Stomach smooth muscle (tissue), 2 donors: ENCODE data around the gene KIF5C.
A peak's percentile ranks its signal among the peaks of the same experiment; 100 is the strongest.

ENCODE experiments used
- H3K27ac ChIP-seq: one replicate; pipeline ENCODE4 v1.7.0; 2013; ENCODE audit warnings: mild to moderate bottlenecking, low read length, inconsistent platforms
- H3K27me3 ChIP-seq, 2 donors: one replicate each; pipeline ENCODE4 v1.7.0; 2013; ENCODE audit warnings: low read length in 2 of 2; ENCODE audit not compliant: insufficient read depth in 2 of 2, control insufficient read depth in 1 of 2
- H3K36me3 ChIP-seq, 2 donors: one replicate each; pipeline ENCODE4 v1.7.0; 2013; ENCODE audit warnings: low read length in 2 of 2; ENCODE audit not compliant: control insufficient read depth in 2 of 2, insufficient read depth in 2 of 2
- H3K4me1 ChIP-seq: one replicate; pipeline ENCODE4 v1.7.0; 2013; ENCODE audit warnings: low read length; ENCODE audit not compliant: control insufficient read depth, insufficient read depth
- H3K4me3 ChIP-seq, 2 donors: one replicate each; pipeline ENCODE4 v1.7.0; 2013; ENCODE audit warnings: low read length in 2 of 2
- H3K9ac ChIP-seq, 2 donors: one replicate each; pipeline ENCODE4 v1.7.0; 2013; ENCODE audit warnings: low read length in 2 of 2, mild to moderate bottlenecking in 1 of 2
- H3K9me3 ChIP-seq, 2 donors: one replicate each; pipeline ENCODE4 v1.7.0; 2013; ENCODE audit warnings: low read length in 2 of 2; ENCODE audit not compliant: control insufficient read depth in 2 of 2
- donor health status: healthy.
- donor health status: Pancreatic carcinoma.

KIF5C gene

GRCh38 chr2:149027590-149028250 is 152.7 kb downstream of the KIF5C start:
- Histone ChIP-seq H3K27ac (no peak overlapping the region), H3K9ac (no peak overlapping the region), H3K36me3 (no peaks in the 10 kb centered on the region), H3K4me3 (no peak overlapping the region), H3K9me3 (peaks cover 0 to 2% of the 10 kb centered on the region in 2 donors), H3K4me1 (no peaks in the 10 kb centered on the region), H3K27me3 (peaks cover 6% of the 10 kb centered on the region in 2 donors)

GRCh38 chr2:149028377-149028776 is 153.3 kb downstream of the KIF5C start:
- no peak overlapping the region for H3K9ac ChIP-seq
- H3K27me3 ChIP-seq, result peaks cover 6% of the 10 kb centered on the region in 2 donors
- H3K36me3 ChIP-seq, result no peaks in the 10 kb centered on the region
- H3K27ac ChIP-seq, result no peak overlapping the region
- no peak overlapping the region for H3K4me3 ChIP-seq
- peaks cover 0 to 2% of the 10 kb centered on the region in 2 donors for H3K9me3 ChIP-seq
- no peaks in the 10 kb centered on the region for H3K4me1 ChIP-seq

- no peak overlapping the region for H3K27ac ChIP-seq
- H3K9ac ChIP-seq, result no peak overlapping the region
- no peak overlapping the region for H3K4me3 ChIP-seq
- H3K4me1 ChIP-seq, result no peaks in the 10 kb centered on the region
- H3K27me3 ChIP-seq, result peaks cover 6% of the 10 kb centered on the region in 2 donors
- H3K9me3 ChIP-seq, result peaks cover 0 to 2% of the 10 kb centered on the region in 2 donors
- no peaks in the 10 kb centered on the region for H3K36me3 ChIP-seq
These were observed 153.9 kb downstream of the KIF5C start for GRCh38 chr2:149028891-149029290.

GRCh38 chr2:149029307-149029965 is 154.4 kb downstream of the KIF5C start:
- no peak overlapping the region for H3K9ac ChIP-seq
- no peak overlapping the region for H3K4me3 ChIP-seq
- peaks cover 6 to 9% of the 10 kb centered on the region in 2 donors for H3K27me3 ChIP-seq
- H3K4me1 ChIP-seq, result no peaks in the 10 kb centered on the region
- H3K9me3 ChIP-seq, result peaks cover 0 to 2% of the 10 kb centered on the region in 2 donors
- H3K36me3 ChIP-seq, result no peaks in the 10 kb centered on the region
- no peak overlapping the region for H3K27ac ChIP-seq

- H3K36me3 ChIP-seq, result no peaks in the 10 kb centered on the region
- peaks cover 7 to 11% of the 10 kb centered on the region in 2 donors for H3K27me3 ChIP-seq
- H3K4me1 ChIP-seq, result no peaks in the 10 kb centered on the region
- H3K9me3 ChIP-seq, result peaks cover 0 to 2% of the 10 kb centered on the region in 2 donors
- no peak overlapping the region for H3K4me3 ChIP-seq
- H3K9ac ChIP-seq, result no peak overlapping the region
- no peak overlapping the region for H3K27ac ChIP-seq
These were observed 156.4 kb downstream of the KIF5C start for GRCh38 chr2:149031396-149031795.

GRCh38 chr2:149033716-149034115 is 158.7 kb downstream of the KIF5C start:
- no peak overlapping the region for H3K9ac ChIP-seq
- no peak overlapping the region for H3K4me3 ChIP-seq
- peaks cover 19 to 26% of the 10 kb centered on the region in 2 donors for H3K27me3 ChIP-seq
- H3K4me1 ChIP-seq, result peaks cover 6% of the 10 kb centered on the region
- H3K36me3 ChIP-seq, result no peaks in the 10 kb centered on the region
- H3K27ac ChIP-seq, result no peak overlapping the region
- peaks cover 0 to 2% of the 10 kb centered on the region in 2 donors for H3K9me3 ChIP-seq

- Histone ChIP-seq H3K4me3 (no peak overlapping the region), H3K9ac (no peak overlapping the region), H3K27me3 (peaks cover 20 to 31% of the 10 kb centered on the region in 2 donors), H3K9me3 (peaks cover 0 to 2% of the 10 kb centered on the region in 2 donors), H3K4me1 (peaks cover 6% of the 10 kb centered on the region), H3K27ac (no peak overlapping the region), H3K36me3 (no peaks in the 10 kb centered on the region)
These were observed 159.4 kb downstream of the KIF5C start for GRCh38 chr2:149034406-149034805.

GRCh38 chr2:149036507-149037293 is 161.7 kb downstream of the KIF5C start:
- Histone ChIP-seq H3K27me3 (peaks cover 22 to 30% of the 10 kb centered on the region in 2 donors), H3K4me1 (peaks cover 6% of the 10 kb centered on the region)

GRCh38 chr2:149037851-149038250 is 162.8 kb downstream of the KIF5C start:
- Histone ChIP-seq H3K36me3 (no peaks in the 10 kb centered on the region), H3K9ac (no peak overlapping the region), H3K9me3 (no peaks in the 10 kb centered on the region), H3K4me1 (peaks cover 6% of the 10 kb centered on the region), H3K27me3 (peaks cover 22 to 30% of the 10 kb centered on the region in 2 donors), H3K27ac (no peak overlapping the region), H3K4me3 (no peak overlapping the region)

More at GRCh38 chr2:149036507-149037293, 161.7 kb downstream of the KIF5C start:
- H3K9ac ChIP-seq, result no peak overlapping the region
- no peak overlapping the region for H3K27ac ChIP-seq
- H3K9me3 ChIP-seq, result no peaks in the 10 kb centered on the region
- H3K36me3 ChIP-seq, result no peaks in the 10 kb centered on the region
- H3K4me3 ChIP-seq, result no peak overlapping the region

GRCh38 chr2:149038442-149039212 is 163.6 kb downstream of the KIF5C start, which contains the start of gene LYPD6B:
Gene LYPD6B, plus strand, starts transcription at chr2:149038699. Its CDS starts 92,250 bp downstream, at chr2:149130949.
- Histone ChIP-seq H3K4me3 (peak within 1 kb of the TSS in 1 of 2 donors; percentile 44), H3K4me1 (peaks cover 6% of the 10 kb centered on the region), H3K27me3 (peaks cover 22 to 30% of the 10 kb centered on the region in 2 donors), H3K9me3 (no peaks in the 10 kb centered on the region), H3K36me3 (no peaks in the 10 kb centered on the region), H3K9ac (no peak within 1 kb of the TSS), H3K27ac (no peak within 1 kb of the TSS)
